ENCODE results near the gene YY1. TPM values are rescaled to one million over a fixed set of nuclear protein-coding genes. Genes with fewer than 3 reads are reported as not detected.

Gene YY1
- total RNA-seq, 1 experiment from 2014 or later: 44.1 TPM

GRCh38 chr14:100313464-100314230 lies 74.7 kb downstream of the YY1 start:
- no peak for DNase-seq (ENCODE audit: low read depth)

- no peak for DNase-seq (ENCODE audit: low read depth)
Measured at GRCh38 chr14:100314724-100315123, 75.8 kb downstream of the YY1 start.

DNA sequence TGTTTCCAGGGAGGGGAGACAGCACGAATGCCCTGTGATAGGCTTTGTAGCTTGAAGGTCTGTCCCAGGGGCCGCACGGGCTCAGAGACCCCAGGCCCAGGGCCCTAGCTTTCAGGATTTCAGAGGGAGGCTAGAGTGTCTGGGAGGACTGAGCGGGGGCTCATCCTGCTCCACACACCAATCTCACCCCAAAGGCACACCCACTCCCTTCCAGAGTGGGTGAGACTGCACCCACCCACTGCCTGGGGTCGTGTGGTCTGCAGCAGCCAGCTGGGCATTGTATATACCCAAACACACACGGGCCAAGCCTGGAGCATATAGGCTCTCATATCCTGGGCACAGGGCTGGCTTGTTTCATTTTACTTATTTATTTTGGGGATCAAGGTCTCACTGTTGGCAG lies 78.4 kb downstream of the YY1 start:
- DNase-seq (ENCODE audit: low read depth): no peak

GRCh38 chr14:100317912-100318808 lies 79.2 kb downstream of the YY1 start:
- DNase-seq (ENCODE audit: low read depth): peak; percentile 64

DNA sequence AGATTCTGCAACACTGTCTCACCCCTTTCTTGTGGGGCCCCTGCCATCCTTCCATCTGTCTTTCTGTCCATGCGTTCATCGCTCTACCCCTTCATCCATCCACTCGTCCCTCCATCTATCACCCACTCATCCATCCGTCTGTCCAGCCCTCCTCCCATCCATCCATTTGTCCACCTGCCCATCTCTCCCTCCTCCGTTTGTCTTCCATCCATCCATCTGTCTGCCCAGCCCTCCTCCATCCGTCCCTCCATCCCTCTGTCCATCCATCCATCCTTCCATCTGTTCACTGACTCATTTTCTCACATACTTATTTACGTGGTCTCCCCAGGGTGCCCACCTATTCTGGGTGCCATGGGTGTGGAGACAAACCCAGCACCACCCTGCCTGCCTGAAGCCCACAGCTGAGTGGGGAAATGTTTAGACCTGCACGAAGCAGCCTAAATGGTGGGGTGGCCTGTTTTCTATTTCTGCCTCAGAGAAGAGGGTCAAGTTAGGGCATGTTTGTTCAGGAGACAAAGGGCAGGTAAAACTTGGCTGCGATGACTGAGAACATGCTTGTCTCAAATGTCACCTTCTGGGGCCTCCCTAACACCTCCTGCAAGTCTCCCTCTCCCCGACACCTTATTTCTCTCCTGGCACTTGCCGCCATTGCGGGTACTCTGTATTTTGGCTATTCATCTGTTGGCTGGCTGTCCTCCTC lies 81.4 kb downstream of the YY1 start:
- no peak for DNase-seq (ENCODE audit: low read depth)

DNA sequence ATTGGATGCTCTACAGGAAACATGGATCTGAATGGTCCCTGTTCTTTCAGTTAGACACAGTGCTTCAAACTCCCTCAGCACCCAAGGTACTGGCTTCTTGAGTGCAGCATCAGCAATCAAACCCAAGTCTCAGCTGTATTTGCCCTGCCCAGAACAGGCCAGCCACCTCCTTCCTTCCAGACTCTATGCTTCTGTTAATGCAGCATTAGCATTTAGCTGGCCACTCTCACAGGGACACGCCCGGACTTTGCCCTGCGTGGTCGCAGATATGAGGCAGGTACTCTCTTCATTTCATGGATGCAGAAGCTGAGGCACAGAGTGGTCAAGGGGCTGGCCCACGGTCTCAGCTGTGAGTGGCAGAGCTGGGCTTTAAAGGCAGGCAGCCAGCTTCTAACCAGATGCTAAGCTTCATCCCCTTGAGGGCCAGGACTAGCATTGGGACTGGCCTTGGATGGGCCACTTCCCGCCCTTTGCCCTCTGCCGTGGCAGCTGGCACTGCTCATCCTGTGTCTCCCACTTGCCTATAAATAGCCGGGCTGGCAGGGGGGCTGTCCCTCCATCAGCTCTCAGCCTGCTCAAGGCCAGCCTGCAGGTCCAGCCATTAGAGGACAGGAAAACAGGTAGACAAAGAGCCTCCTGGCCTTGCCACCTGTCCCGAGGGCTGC lies 82.7 kb downstream of the YY1 start:
- no peak for DNase-seq (ENCODE audit: low read depth)

GRCh38 chr14:100322138-100322957 lies 83.4 kb downstream of the YY1 start:
- no peak for DNase-seq (ENCODE audit: low read depth)

DNA sequence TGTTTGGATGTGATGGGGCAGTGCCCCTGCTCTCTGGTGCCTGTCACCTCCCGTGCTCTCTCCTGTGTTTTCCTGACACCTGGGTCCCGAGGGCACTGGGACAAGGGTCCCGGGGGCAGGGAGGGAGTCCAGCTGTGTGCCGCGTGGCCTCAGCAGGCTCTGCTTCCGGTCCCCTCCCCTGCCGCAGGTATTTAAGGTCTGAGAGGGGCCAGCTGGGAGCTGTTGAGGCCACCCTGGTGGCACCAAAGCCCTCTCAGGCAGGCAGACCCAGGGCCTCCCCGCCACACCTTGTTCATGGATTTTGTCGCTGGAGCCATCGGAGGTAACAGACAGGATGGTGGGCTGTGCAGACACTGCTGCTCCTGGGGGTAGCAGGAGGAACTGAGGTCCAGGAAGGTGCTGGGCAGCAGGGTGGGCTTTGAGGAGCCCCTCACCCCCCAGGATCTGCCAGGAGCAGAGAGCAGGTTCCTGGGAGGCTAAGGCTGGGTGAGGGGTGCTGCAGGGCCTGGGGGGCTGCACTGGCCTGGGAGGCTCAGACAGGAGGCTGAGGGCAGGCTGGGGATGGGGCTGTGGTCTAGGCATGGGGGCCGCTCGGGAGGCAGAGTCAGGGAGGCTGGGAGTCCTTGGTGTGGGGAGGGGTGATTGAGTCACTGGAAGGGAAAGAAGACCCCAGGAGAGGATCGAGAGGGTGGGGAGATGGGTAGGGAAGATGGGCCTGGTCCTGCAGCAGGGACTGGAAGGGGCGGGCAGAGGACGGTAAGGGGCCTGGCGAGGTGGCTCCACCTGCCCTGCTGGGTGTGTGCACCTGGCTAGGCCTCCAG lies 84.4 kb downstream of the YY1 start, which contains the start of gene SLC25A47:
TSS of gene SLC25A47 (plus strand) at position 219 of the 821 bp plus-strand sequence. CDS start at position 295, 76 bp downstream.
- DNase-seq (ENCODE audit: low read depth): no peak

DNA sequence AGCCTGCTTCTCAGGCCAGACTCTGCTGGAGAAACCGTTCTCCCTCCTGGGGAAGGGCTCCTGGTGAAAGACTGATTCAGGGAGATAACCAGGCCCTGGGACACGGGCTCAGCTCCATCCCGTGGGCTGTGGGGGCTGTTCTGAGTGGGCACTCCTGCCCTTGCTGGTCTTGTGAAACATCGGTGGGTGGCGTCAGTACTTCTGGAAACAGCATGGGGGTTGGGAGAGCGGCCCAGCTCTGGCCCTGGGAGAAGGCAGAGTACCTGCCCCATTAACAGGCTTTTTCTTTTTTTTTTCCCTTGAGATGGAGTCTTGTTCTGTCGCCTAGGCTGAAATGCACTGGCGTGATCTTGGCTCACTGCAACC lies 85.0 kb downstream of the YY1 start:
- DNase-seq (ENCODE audit: low read depth): no peak

DNA sequence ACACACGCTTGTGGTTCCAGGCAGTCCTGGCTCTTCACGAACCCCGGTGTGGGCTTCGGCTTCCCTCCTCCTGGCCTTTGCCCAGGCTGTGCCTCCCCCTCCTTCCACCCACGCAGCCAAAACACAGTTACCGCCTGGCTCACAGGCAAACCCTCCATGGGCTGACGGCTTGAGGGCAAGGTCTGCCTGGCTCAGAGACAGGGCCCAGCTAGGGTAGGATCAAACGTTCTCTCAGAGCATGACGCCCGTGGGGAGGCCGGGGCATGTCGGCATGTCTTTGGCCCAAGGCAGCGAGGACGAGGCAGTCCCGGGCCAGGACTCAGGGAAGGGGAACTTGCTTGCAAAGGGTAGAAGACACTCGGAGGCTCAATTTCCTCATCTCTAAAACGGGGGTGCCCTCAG lies 86.3 kb downstream of the YY1 start:
- DNase-seq (ENCODE audit: low read depth): no peak

- DNase-seq (ENCODE audit: low read depth): no peak
Measured at GRCh38 chr14:100325958-100326357, 87.0 kb downstream of the YY1 start.

GRCh38 chr14:100327128-100327527 lies 88.2 kb downstream of the YY1 start:
- no peak for DNase-seq (ENCODE audit: low read depth)

- DNase-seq (ENCODE audit: low read depth): no peak
Measured at GRCh38 chr14:100328495-100329163, 89.7 kb downstream of the YY1 start.

DNA sequence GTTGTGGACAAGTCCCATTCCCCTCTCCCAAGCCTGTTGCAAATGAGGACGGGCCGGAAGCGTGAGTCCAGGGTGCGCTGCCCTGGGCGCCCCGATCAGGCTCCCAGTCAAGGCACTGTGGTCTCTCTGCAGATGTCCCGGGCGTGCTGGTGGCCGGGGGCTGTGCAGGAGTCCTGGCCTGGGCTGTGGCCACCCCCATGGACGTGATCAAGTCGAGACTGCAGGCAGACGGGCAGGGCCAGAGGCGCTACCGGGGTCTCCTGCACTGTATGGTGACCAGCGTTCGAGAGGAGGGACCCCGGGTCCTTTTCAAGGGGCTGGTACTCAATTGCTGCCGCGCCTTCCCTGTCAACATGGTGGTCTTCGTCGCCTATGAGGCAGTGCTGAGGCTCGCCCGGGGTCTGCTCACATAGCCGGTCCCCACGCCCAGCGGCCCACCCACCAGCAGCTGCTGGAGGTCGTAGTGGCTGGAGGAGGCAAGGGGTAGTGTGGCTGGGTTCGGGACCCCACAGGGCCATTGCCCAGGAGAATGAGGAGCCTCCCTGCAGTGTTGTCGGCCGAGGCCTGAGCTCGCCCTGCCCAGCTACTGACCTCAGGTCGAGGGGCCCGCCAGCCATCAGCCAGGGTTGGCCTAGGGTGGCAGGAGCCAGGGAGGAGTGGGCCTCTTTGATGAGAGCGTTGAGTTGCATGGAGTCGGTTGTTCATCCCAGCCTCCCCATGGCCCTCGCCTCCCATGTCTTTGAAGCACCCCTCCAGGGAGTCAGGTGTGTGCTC lies 90.5 kb downstream of the YY1 start:
- DNase-seq (ENCODE audit: low read depth): no peak

DNA sequence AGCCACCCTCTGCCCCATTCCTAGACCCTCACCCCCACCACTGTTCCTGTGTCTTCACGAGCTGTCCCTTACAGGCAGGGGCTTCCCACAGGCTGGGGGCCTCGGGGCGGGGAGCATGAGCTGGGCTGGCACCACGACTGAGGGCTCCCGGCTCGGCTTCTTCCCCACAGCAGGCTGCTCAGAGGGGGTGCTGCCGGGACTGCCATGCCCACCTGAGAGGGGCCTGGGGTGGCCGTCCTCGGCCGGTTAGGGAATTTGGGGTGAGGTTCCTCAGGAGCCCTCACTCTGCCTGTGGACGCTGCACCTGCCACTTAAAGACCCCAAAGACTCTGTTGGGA lies 91.0 kb downstream of the YY1 start:
- DNase-seq (ENCODE audit: low read depth): no peak

- DNase-seq (ENCODE audit: low read depth): no peak
Measured at GRCh38 chr14:100330388-100330931, 91.5 kb downstream of the YY1 start.

GRCh38 chr14:100332071-100332639 lies 93.2 kb downstream of the YY1 start:
- no peak for DNase-seq (ENCODE audit: low read depth)

Data from Daoy (cell line).